Thyroid gland (tissue), 4 donors: Measurements from ENCODE around the gene PDE11A.

Source experiments
- POLR2A ChIP-seq, 2 donors: fragments of 450-650 bp; IDR thresholded peaks; one replicate each; pipeline ENCODE4 v1.6.1; 2017; ENCODE audit warnings: antibody characterized with exemption in 2 of 2, mild to moderate bottlenecking in 2 of 2, moderate library complexity in 1 of 2
- TF ChIP-seq, protein P1 (sequence below), 6 experiments: fragments of 200-600 bp in 3 of 6; fragments of 450-650 bp in 3 of 6; sonication (generic) in 3 of 6; IDR thresholded peaks; one replicate each; pipeline ENCODE4 v1.5.1; 2016 to 2019; ENCODE audit warnings: antibody characterized with exemption in 6 of 6, mild to moderate bottlenecking in 2 of 6, inconsistent platforms in 1 of 6, moderate library complexity in 1 of 6

DNA sequence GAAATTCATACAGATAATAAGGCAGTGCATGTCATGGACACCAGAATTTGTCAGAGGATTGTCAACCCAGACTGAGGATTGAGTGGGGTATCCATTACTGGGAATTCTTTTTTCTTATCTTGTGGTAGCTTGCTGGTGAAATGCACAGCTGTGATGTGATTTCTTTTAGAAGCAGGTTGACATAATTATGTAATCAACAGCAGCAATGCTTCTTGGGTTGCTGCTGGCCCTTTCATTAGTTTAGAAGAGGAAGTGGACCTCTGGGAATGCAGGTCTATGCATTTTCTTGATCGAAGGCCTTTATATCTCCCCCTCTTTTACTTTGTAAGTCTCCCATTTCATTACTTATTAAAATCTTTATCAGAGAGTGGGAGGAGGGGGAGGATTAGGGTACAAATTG lies 360.1 kb downstream of the PDE11A start:
- TF ChIP-seq, protein P1, sequence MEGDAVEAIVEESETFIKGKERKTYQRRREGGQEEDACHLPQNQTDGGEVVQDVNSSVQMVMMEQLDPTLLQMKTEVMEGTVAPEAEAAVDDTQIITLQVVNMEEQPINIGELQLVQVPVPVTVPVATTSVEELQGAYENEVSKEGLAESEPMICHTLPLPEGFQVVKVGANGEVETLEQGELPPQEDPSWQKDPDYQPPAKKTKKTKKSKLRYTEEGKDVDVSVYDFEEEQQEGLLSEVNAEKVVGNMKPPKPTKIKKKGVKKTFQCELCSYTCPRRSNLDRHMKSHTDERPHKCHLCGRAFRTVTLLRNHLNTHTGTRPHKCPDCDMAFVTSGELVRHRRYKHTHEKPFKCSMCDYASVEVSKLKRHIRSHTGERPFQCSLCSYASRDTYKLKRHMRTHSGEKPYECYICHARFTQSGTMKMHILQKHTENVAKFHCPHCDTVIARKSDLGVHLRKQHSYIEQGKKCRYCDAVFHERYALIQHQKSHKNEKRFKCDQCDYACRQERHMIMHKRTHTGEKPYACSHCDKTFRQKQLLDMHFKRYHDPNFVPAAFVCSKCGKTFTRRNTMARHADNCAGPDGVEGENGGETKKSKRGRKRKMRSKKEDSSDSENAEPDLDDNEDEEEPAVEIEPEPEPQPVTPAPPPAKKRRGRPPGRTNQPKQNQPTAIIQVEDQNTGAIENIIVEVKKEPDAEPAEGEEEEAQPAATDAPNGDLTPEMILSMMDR (IDR thresholded peaks at IDR 0.05) = no peak
- no peak for TF ChIP-seq POLR2A (IDR thresholded peaks at IDR 0.05)
